ENCODE results near the gene FYN.

Gene FYN

DNA sequence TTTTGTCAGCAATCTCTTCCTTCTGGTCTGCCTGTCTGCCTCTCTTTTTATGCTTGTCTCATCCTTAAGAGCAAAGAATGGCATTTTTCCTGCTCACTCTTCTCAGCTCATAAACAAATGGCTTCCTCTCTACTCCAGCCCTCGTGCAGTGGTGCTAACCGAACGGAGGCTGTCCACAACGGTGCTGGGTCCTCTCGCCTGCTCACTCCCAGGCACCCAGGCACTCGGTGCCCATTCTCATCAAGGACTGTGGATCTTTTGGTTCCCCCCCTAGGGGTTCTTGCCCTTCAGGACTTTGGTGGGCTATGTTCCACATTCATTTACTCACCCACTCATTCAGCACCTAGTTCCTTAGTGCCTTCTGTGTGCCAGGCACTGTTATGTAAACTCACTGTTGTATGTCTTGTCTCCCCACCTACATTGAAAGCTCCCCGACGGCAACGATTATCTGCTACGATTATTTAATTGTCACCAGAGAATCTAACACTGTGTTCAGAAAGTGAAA lies 113.9 kb downstream of the FYN start:
- Histone ChIP-seq H3K4me3 (ENCODE audit: low read length) (no peak overlapping the region), H3K9me3 (ENCODE audit: control insufficient read depth, low read depth, low read length) (no peaks in the 10 kb centered on the region), H3K36me3 (ENCODE audit: control insufficient read depth, low read depth, low read length) (no peaks in the 10 kb centered on the region), H3K27me3 (ENCODE audit: control insufficient read depth, insufficient read depth, low read length) (no peaks in the 10 kb centered on the region), H3K9ac (ENCODE audit: low read length) (no peak overlapping the region), H3K27ac (ENCODE audit: low read length) (no peak overlapping the region), H3K4me1 (ENCODE audit: control insufficient read depth, low read depth, low read length) (peaks cover 36% of the 10 kb centered on the region)

GRCh38 chr6:111758608-111759329 lies 114.5 kb downstream of the FYN start:
- Histone ChIP-seq H3K9me3 (ENCODE audit: control insufficient read depth, low read depth, low read length) (no peaks in the 10 kb centered on the region), H3K4me1 (ENCODE audit: control insufficient read depth, low read depth, low read length) (peaks cover 31% of the 10 kb centered on the region), H3K36me3 (ENCODE audit: control insufficient read depth, low read depth, low read length) (no peaks in the 10 kb centered on the region), H3K4me3 (ENCODE audit: low read length) (no peak overlapping the region), H3K27me3 (ENCODE audit: control insufficient read depth, insufficient read depth, low read length) (no peaks in the 10 kb centered on the region), H3K27ac (ENCODE audit: low read length) (no peak overlapping the region), H3K9ac (ENCODE audit: low read length) (no peak overlapping the region)

GRCh38 chr6:111757342-111757741 lies 115.9 kb downstream of the FYN start:
- H3K27ac ChIP-seq (ENCODE audit: low read length), result no peak overlapping the region
- no peaks in the 10 kb centered on the region for H3K9me3 ChIP-seq (ENCODE audit: control insufficient read depth, low read depth, low read length)
- no peak overlapping the region for H3K9ac ChIP-seq (ENCODE audit: low read length)
- H3K4me1 ChIP-seq (ENCODE audit: control insufficient read depth, low read depth, low read length), result peaks cover 21% of the 10 kb centered on the region
- H3K4me3 ChIP-seq (ENCODE audit: low read length), result no peak overlapping the region
- H3K36me3 ChIP-seq (ENCODE audit: control insufficient read depth, low read depth, low read length), result no peaks in the 10 kb centered on the region
- H3K27me3 ChIP-seq (ENCODE audit: control insufficient read depth, insufficient read depth, low read length), result no peaks in the 10 kb centered on the region

- Histone ChIP-seq H3K9ac (ENCODE audit: low read length) (no peak overlapping the region), H3K9me3 (ENCODE audit: control insufficient read depth, low read depth, low read length) (no peaks in the 10 kb centered on the region), H3K27me3 (ENCODE audit: control insufficient read depth, insufficient read depth, low read length) (no peaks in the 10 kb centered on the region), H3K27ac (ENCODE audit: low read length) (no peak overlapping the region), H3K4me1 (ENCODE audit: control insufficient read depth, low read depth, low read length) (peaks cover 31% of the 10 kb centered on the region), H3K4me3 (ENCODE audit: low read length) (no peak overlapping the region), H3K36me3 (ENCODE audit: control insufficient read depth, low read depth, low read length) (no peaks in the 10 kb centered on the region)
Observed at GRCh38 chr6:111754423-111754822, 118.8 kb downstream of the FYN start.

GRCh38 chr6:111753573-111753972 lies 119.7 kb downstream of the FYN start:
- Histone ChIP-seq H3K27me3 (ENCODE audit: control insufficient read depth, insufficient read depth, low read length) (no peaks in the 10 kb centered on the region), H3K36me3 (ENCODE audit: control insufficient read depth, low read depth, low read length) (no peaks in the 10 kb centered on the region), H3K27ac (ENCODE audit: low read length) (no peak overlapping the region), H3K4me3 (ENCODE audit: low read length) (no peak overlapping the region), H3K9ac (ENCODE audit: low read length) (no peak overlapping the region), H3K4me1 (ENCODE audit: control insufficient read depth, low read depth, low read length) (peaks cover 27% of the 10 kb centered on the region), H3K9me3 (ENCODE audit: control insufficient read depth, low read depth, low read length) (no peaks in the 10 kb centered on the region)

- Histone ChIP-seq H3K4me3 (ENCODE audit: low read length) (no peak overlapping the region), H3K4me1 (ENCODE audit: control insufficient read depth, low read depth, low read length) (peaks cover 33% of the 10 kb centered on the region), H3K27me3 (ENCODE audit: control insufficient read depth, insufficient read depth, low read length) (no peaks in the 10 kb centered on the region), H3K36me3 (ENCODE audit: control insufficient read depth, low read depth, low read length) (no peaks in the 10 kb centered on the region), H3K9me3 (ENCODE audit: control insufficient read depth, low read depth, low read length) (no peaks in the 10 kb centered on the region), H3K9ac (ENCODE audit: low read length) (no peak overlapping the region), H3K27ac (ENCODE audit: low read length) (no peak overlapping the region)
Observed at GRCh38 chr6:111752476-111752875, 120.8 kb downstream of the FYN start.

DNA sequence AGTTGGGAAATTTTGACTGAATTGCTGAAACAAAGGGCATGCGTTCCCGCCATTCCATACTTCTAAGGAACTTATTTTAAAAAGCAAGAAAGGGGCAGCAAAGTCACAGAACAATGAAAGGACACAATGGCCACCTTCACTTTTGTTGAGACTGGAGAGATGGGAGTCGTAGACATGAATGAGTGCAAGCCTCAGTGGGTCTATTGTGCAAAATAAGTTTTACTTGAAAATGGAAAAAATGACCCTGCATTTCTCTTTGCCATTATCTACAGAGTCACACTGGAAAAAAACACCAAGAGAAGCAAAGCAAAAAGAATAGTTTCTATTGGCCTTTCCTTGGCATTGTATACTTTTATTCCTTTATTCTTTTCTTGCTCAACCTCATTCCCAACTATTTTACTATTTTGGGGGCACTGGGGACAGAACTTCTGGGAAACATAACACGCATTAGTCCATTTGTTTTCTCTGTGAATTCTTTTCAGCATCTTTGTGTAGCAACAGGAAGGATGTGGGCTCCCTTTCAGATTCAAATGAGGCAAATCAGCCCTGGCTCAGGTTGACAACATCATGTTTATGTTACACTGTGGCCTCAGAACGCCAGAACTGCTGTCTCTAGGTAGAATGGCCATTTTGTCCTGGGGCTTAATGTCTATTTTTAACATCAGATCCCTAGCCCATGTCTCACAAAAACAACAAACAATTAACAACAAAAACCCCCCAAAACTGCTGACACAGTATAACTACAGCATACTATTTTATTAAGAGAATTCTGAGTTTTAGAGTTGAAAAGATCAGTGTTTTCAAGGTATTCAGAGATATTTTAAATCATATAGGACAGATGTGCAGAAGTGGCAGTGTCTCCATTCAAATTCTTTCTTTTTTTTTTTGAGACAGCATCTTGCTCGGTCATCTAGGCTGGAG lies 122.2 kb downstream of the FYN start:
- Histone ChIP-seq H3K9ac (ENCODE audit: low read length) (peak overlapping the region; percentile 52), H3K36me3 (ENCODE audit: control insufficient read depth, low read depth, low read length) (no peaks in the 10 kb centered on the region), H3K27me3 (ENCODE audit: control insufficient read depth, insufficient read depth, low read length) (no peaks in the 10 kb centered on the region), H3K4me1 (ENCODE audit: control insufficient read depth, low read depth, low read length) (peaks cover 33% of the 10 kb centered on the region), H3K27ac (ENCODE audit: low read length) (peak overlapping the region; percentile 66), H3K4me3 (ENCODE audit: low read length) (no peak overlapping the region), H3K9me3 (ENCODE audit: control insufficient read depth, low read depth, low read length) (no peaks in the 10 kb centered on the region)

DNA sequence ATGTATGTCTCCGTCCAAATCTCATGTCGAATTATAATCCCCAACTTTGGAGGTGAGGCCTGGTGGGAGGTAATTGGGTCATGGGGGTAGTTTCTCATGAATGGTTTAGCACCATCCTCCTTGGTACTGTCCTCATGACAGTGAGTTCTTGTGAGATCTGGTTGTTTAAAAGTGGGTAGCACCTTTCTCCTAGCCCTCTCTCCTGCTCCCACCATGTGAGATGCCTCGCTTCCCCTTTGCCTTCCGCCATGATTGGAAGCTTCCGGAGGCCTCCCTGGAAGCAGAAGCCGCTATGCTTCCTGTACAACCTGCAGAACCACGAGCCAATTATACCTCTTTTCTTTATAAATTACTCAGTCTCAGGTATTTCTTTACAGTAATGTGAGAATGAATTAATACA lies 123.1 kb downstream of the FYN start:
- Histone ChIP-seq H3K27me3 (ENCODE audit: control insufficient read depth, insufficient read depth, low read length) (no peaks in the 10 kb centered on the region), H3K9ac (ENCODE audit: low read length) (no peak overlapping the region), H3K36me3 (ENCODE audit: control insufficient read depth, low read depth, low read length) (no peaks in the 10 kb centered on the region), H3K4me3 (ENCODE audit: low read length) (no peak overlapping the region), H3K27ac (ENCODE audit: low read length) (no peak overlapping the region), H3K4me1 (ENCODE audit: control insufficient read depth, low read depth, low read length) (peaks cover 33% of the 10 kb centered on the region), H3K9me3 (ENCODE audit: control insufficient read depth, low read depth, low read length) (no peaks in the 10 kb centered on the region)

GRCh38 chr6:111748231-111748647 lies 125.0 kb downstream of the FYN start:
- Histone ChIP-seq H3K4me1 (ENCODE audit: control insufficient read depth, low read depth, low read length) (peaks cover 36% of the 10 kb centered on the region), H3K27me3 (ENCODE audit: control insufficient read depth, insufficient read depth, low read length) (no peaks in the 10 kb centered on the region), H3K9me3 (ENCODE audit: control insufficient read depth, low read depth, low read length) (no peaks in the 10 kb centered on the region), H3K36me3 (ENCODE audit: control insufficient read depth, low read depth, low read length) (no peaks in the 10 kb centered on the region), H3K9ac (ENCODE audit: low read length) (no peak overlapping the region), H3K4me3 (ENCODE audit: low read length) (no peak overlapping the region), H3K27ac (ENCODE audit: low read length) (no peak overlapping the region)

GRCh38 chr6:111747829-111748228 lies 125.4 kb downstream of the FYN start:
- Histone ChIP-seq H3K27ac (ENCODE audit: low read length) (no peak overlapping the region), H3K27me3 (ENCODE audit: control insufficient read depth, insufficient read depth, low read length) (no peaks in the 10 kb centered on the region), H3K4me1 (ENCODE audit: control insufficient read depth, low read depth, low read length) (peaks cover 36% of the 10 kb centered on the region), H3K4me3 (ENCODE audit: low read length) (no peak overlapping the region), H3K9me3 (ENCODE audit: control insufficient read depth, low read depth, low read length) (no peaks in the 10 kb centered on the region), H3K36me3 (ENCODE audit: control insufficient read depth, low read depth, low read length) (no peaks in the 10 kb centered on the region), H3K9ac (ENCODE audit: low read length) (no peak overlapping the region)

DNA sequence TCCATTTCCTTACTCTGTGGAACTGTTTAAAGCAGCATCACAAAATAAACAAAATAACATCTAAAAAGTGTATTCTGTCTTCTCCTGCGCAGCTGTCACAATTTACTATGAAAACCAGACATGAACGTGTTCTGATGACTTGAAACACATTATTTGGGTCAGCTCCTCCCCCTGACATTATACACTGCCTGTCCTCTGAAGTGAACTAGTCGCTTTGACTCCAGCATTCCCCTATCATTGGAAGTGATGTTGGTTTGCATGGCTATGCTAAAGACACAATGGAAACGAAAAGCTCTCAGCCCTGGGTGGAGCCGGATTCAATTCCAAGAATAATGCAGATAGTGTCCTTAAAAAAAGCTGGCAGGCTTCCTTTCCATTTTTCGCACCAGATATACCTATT lies 125.9 kb downstream of the FYN start:
- no peak overlapping the region for H3K27ac ChIP-seq (ENCODE audit: low read length)
- no peaks in the 10 kb centered on the region for H3K27me3 ChIP-seq (ENCODE audit: control insufficient read depth, insufficient read depth, low read length)
- no peaks in the 10 kb centered on the region for H3K36me3 ChIP-seq (ENCODE audit: control insufficient read depth, low read depth, low read length)
- H3K9me3 ChIP-seq (ENCODE audit: control insufficient read depth, low read depth, low read length), result no peaks in the 10 kb centered on the region
- H3K9ac ChIP-seq (ENCODE audit: low read length), result no peak overlapping the region
- peaks cover 36% of the 10 kb centered on the region for H3K4me1 ChIP-seq (ENCODE audit: control insufficient read depth, low read depth, low read length)
- no peak overlapping the region for H3K4me3 ChIP-seq (ENCODE audit: low read length)

All from iPS-18a (cell line).